Astrocyte of the spinal cord (primary cell): ENCODE results near the gene SPIN2B.
"Not testable (repeated sequence)": the region's sequence is repeated elsewhere in the genome, so short reads cannot be mapped to it uniquely, and the experiment has no call there.

Experiments used
- DNase-seq: peaks from one replicate; pipeline ENCODE4 v3.0.0; 2011; ENCODE audit warnings: low read depth, low spot score
- H3K4me3 ChIP-seq: 2 replicates; pipeline ENCODE4 v1.5.1; 2011; ENCODE audit warnings: low read depth, mild to moderate bottlenecking, low read length, moderate library complexity
- in situ Hi-C: cut with HindIII; loops from 2 replicates; pipeline ENCODE4 v1.10.0; 2017; ENCODE audit warnings: low sequenced_read_pairs
- TF ChIP-seq, protein P1 (sequence below): IDR thresholded peaks from 2 replicates; pipeline ENCODE4 v1.5.1; 2012; ENCODE audit warnings: low read depth, mild to moderate bottlenecking, low read length, inconsistent platforms

The SPIN2B gene

DNA sequence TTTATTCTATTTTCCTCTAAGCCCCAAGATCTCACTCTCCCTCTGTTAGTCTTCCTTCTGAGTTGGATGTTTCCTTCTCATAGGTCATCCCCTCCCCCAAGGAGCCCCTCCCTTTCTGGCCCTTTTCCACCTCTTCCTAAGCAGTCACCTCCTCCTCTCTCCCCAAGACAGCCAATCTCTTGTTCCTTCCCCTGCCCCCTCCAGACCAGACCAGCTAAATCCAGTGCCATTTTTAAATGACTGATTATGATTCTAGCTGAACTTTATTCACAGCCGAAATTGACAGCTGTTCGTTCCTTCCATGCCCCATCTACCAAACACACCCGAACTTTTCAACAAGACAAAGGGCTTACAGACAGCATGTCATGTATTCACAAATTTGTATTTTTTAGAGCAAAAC lies 13.9 kb upstream of the SPIN2B start:
- in situ Hi-C loops = no loop called here
- DNase-seq = no peak

DNA sequence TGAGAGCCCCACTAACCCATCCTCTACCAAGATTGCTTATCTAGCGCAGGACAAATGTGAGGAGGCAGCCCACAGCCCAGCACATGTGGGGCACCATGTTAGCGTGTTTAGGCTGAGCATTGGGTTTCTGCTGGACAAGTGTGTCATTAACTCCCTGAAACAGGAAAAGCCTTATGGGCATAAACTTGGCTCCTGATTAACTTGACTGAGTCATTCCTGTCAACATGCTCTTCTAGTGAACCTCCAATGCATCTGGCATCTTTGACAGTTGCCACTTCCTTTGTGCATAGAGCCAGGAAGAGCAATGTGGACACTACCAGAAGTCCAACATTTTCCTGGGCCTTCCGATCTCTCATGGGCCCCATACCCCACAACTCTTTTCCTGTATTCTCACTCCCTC lies 13.4 kb upstream of the SPIN2B start:
- H3K4me3 ChIP-seq = no peak overlapping the region
- TF ChIP-seq, protein P1, sequence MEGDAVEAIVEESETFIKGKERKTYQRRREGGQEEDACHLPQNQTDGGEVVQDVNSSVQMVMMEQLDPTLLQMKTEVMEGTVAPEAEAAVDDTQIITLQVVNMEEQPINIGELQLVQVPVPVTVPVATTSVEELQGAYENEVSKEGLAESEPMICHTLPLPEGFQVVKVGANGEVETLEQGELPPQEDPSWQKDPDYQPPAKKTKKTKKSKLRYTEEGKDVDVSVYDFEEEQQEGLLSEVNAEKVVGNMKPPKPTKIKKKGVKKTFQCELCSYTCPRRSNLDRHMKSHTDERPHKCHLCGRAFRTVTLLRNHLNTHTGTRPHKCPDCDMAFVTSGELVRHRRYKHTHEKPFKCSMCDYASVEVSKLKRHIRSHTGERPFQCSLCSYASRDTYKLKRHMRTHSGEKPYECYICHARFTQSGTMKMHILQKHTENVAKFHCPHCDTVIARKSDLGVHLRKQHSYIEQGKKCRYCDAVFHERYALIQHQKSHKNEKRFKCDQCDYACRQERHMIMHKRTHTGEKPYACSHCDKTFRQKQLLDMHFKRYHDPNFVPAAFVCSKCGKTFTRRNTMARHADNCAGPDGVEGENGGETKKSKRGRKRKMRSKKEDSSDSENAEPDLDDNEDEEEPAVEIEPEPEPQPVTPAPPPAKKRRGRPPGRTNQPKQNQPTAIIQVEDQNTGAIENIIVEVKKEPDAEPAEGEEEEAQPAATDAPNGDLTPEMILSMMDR = no peak
- DNase-seq = no peak
- in situ Hi-C loops = no loop called here

More for the DNA sequence above, 13.9 kb upstream of the SPIN2B start:
- TF ChIP-seq, protein P1 = no peak
- no peak overlapping the region for H3K4me3 ChIP-seq

DNA sequence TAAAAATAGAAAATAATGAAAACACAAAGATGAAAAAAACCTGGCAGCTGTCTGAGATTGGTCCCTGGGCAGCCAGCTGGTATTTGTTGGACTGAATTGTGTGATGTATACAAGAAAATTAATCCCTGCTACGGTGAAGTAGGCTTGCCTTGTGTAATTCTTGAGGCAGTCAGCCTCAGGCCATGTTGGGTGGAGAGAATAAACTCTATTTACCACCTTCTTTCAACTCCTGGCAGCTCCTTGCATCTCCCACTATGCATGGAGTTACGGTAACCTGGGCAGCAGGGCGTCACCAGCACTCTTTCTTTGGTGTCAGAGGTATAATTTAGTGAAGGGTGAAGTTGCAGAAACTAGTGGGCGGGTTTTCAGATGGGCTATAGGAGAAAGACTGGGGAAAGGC lies 12.4 kb upstream of the SPIN2B start:
- no peak overlapping the region for H3K4me3 ChIP-seq
- in situ Hi-C loops = no loop called here
- TF ChIP-seq, protein P1 = no peak
- no peak for DNase-seq

DNA sequence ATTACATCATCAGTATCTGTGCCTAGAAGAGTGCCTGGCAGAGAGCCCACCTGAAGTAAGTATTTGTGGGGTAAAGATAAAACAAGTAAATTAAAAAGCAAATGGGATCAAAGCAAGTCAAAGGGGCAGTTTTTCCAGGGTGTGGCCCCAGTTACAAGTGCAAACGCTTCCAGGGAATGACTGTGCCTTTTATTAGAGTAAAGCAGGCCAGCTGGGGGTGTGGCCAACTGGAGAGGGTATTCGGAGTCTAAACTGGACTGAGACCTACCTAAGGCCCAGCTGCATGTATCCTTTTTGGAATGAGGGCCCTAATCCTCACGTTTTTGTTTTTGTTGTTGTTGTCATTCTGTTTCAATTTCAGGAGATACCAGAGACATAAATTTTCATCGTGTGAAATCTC lies 11.9 kb upstream of the SPIN2B start:
- H3K4me3 ChIP-seq, DNase-seq, in situ Hi-C loops: not testable (repeated sequence)

DNA sequence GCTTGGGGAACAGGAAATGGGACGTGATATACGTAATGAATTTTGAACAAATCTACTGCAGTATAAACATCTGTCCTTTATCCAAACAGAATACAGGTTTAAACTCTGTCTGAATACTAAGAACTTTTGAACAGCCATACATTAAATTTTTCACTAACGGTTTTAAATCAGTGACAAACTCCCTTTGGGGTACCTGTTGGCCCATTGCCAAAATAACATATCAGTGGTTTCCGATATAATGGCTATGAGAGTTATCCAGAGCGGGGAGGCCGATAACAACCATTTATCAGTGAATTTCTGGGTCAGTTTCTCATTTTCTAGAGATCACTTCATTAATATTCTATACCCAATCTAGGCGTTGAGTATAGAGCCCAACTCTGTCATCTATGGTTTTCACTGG lies 10.7 kb upstream of the SPIN2B start:
- TF ChIP-seq, protein P1 = no peak
- in situ Hi-C loops = no loop called here
- H3K4me3 ChIP-seq = no peak overlapping the region
- no peak for DNase-seq

- DNase-seq = no peak
- TF ChIP-seq, protein P1 = no peak
- in situ Hi-C loops = no loop called here
- peak overlapping the region; percentile 65 for H3K4me3 ChIP-seq
Measured at GRCh38 chrX:57121816-57122215, 468 bp upstream of the SPIN2B start.

- H3K4me3 ChIP-seq = peak overlapping the region; percentile 65
- DNase-seq, in situ Hi-C loops: not testable (repeated sequence)
Measured at GRCh38 chrX:57120619-57121161, 658 bp downstream of the SPIN2B start.

- in situ Hi-C loops = no loop called here
- no peak for DNase-seq
- H3K4me3 ChIP-seq = no peak overlapping the region
- TF ChIP-seq, protein P1 = no peak
Measured at GRCh38 chrX:57119416-57119815, 1.9 kb downstream of the SPIN2B start.

DNA sequence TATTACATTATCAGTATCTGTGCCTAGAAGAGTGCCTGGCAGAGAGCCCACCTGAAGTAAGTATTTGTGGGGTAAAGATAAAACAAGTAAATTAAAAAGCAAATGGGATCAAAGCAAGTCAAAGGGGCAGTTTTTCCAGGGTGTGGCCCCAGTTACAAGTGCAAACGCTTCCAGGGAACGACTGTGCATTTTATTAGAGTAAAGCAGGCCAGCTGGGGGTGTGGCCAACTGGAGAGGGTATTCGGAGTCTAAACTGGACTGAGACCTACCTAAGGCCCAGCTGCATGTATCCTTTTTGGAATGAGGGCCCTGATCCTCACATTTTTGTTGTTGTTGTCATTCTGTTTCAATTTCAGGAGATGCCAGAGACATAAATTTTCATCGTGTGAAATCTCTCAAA lies 3.8 kb downstream of the SPIN2B start:
- in situ Hi-C loops, DNase-seq, H3K4me3 ChIP-seq: not testable (repeated sequence)
